ENCODE measurements around the gene CTPS2.

CTPS2 gene

GRCh38 chrX:16547644-16548043 lies 164.8 kb downstream of the CTPS2 start:
- no peak overlapping the region for H3K27ac ChIP-seq (ENCODE audit: low read depth in 2 of 2, low read length in 2 of 2)
- no peaks in the 10 kb centered on the region for H3K4me1 ChIP-seq (ENCODE audit: control insufficient read depth in 2 of 2, insufficient read depth in 2 of 2, low read length in 2 of 2)
- no peaks in the 10 kb centered on the region for H3K9me3 ChIP-seq (ENCODE audit: control insufficient read depth in 2 of 2, low read length in 2 of 2)
- no peak overlapping the region for H3K9ac ChIP-seq (ENCODE audit: low read depth in 1 of 2, low read length in 2 of 2)
- no peaks in the 10 kb centered on the region for H3K36me3 ChIP-seq (ENCODE audit: control insufficient read depth in 2 of 2, insufficient read depth in 2 of 2, low read length in 2 of 2)
- H3K27me3 ChIP-seq (ENCODE audit: control insufficient read depth in 2 of 2, insufficient read depth in 2 of 2, low read length in 2 of 2): peaks cover 0 to 2% of the 10 kb centered on the region in 2 donors
- no peak overlapping the region for H3K4me3 ChIP-seq (ENCODE audit: low read length in 2 of 2)

GRCh38 chrX:16544969-16545368 lies 167.5 kb downstream of the CTPS2 start:
- H3K27ac ChIP-seq (ENCODE audit: low read depth in 2 of 2, low read length in 2 of 2): no peak overlapping the region
- H3K4me3 ChIP-seq (ENCODE audit: low read length in 2 of 2): no peak overlapping the region
- no peak overlapping the region for H3K9ac ChIP-seq (ENCODE audit: low read depth in 1 of 2, low read length in 2 of 2)
- H3K9me3 ChIP-seq (ENCODE audit: control insufficient read depth in 2 of 2, low read length in 2 of 2): no peaks in the 10 kb centered on the region
- no peaks in the 10 kb centered on the region for H3K4me1 ChIP-seq (ENCODE audit: control insufficient read depth in 2 of 2, insufficient read depth in 2 of 2, low read length in 2 of 2)
- no peaks in the 10 kb centered on the region for H3K27me3 ChIP-seq (ENCODE audit: control insufficient read depth in 2 of 2, insufficient read depth in 2 of 2, low read length in 2 of 2)
- no peaks in the 10 kb centered on the region for H3K36me3 ChIP-seq (ENCODE audit: control insufficient read depth in 2 of 2, insufficient read depth in 2 of 2, low read length in 2 of 2)
